Eye (tissue), 1 donor: ENCODE results near the gene GLI2.

Experiments
- DNase-seq: peaks from one replicate; pipeline ENCODE4 v3.0.0-alpha.2; 2015

Gene GLI2

GRCh38 chr2:120735746-120736170 is at the start of gene GLI2:
TSS of gene GLI2 (plus strand) at chr2:120735868. CDS start at chr2:120797321, 61,453 bp downstream.
- DNase-seq: peak; percentile 94

GRCh38 chr2:120685974-120686297 is 49.7 kb upstream of the GLI2 start:
- DNase-seq: no peak

GRCh38 chr2:120686511-120687168 is 49.0 kb upstream of the GLI2 start:
- no peak for DNase-seq

GRCh38 chr2:120687210-120687609 is 48.5 kb upstream of the GLI2 start:
- DNase-seq: no peak

GRCh38 chr2:120690521-120690920 is 45.1 kb upstream of the GLI2 start:
- no peak for DNase-seq

- DNase-seq: no peak
Observed at GRCh38 chr2:120691410-120691809, 44.3 kb upstream of the GLI2 start.

GRCh38 chr2:120692691-120693090 is 43.0 kb upstream of the GLI2 start:
- no peak for DNase-seq

- no peak for DNase-seq
Observed at GRCh38 chr2:120693121-120693520, 42.5 kb upstream of the GLI2 start.

GRCh38 chr2:120694034-120694433 is 41.6 kb upstream of the GLI2 start:
- no peak for DNase-seq

- DNase-seq: no peak
Observed at GRCh38 chr2:120697471-120697870, 38.2 kb upstream of the GLI2 start.

GRCh38 chr2:120699292-120699691 is 36.4 kb upstream of the GLI2 start:
- DNase-seq: no peak

- DNase-seq: no peak
Observed at GRCh38 chr2:120700659-120701058, 35.0 kb upstream of the GLI2 start.

- DNase-seq: no peak
Observed at GRCh38 chr2:120701096-120701495, 34.6 kb upstream of the GLI2 start.

- DNase-seq: no peak
Observed at GRCh38 chr2:120701499-120701898, 34.2 kb upstream of the GLI2 start.

GRCh38 chr2:120702061-120702460 is 33.6 kb upstream of the GLI2 start:
- DNase-seq: no peak

- DNase-seq: no peak
Observed at GRCh38 chr2:120702801-120703200, 32.9 kb upstream of the GLI2 start.

GRCh38 chr2:120703330-120703994 is 32.2 kb upstream of the GLI2 start:
- DNase-seq: no peak

GRCh38 chr2:120704696-120705095 is 31.0 kb upstream of the GLI2 start:
- DNase-seq: no peak

- DNase-seq: no peak
Observed at GRCh38 chr2:120707816-120708215, 27.9 kb upstream of the GLI2 start.

GRCh38 chr2:120708944-120709607 is 26.6 kb upstream of the GLI2 start:
- DNase-seq: no peak

- DNase-seq: no peak
Observed at GRCh38 chr2:120709608-120710041, 26.0 kb upstream of the GLI2 start.

- no peak for DNase-seq
Observed at GRCh38 chr2:120710256-120710655, 25.4 kb upstream of the GLI2 start.

- no peak for DNase-seq
Observed at GRCh38 chr2:120711694-120712093, 24.0 kb upstream of the GLI2 start.

- peak; percentile 76 for DNase-seq
Observed at GRCh38 chr2:120712180-120712681, 23.4 kb upstream of the GLI2 start.
